Measurements from ENCODE around the gene ZCWPW1. TPM values are rescaled to one million over a fixed set of nuclear protein-coding genes. Genes with fewer than 3 reads are reported as not detected.

ZCWPW1 gene
- total and polyA plus RNA-seq, 2 of the 8 experiments (the other 6 are each of a cell fraction or from before 2014, with no cell fraction given) = 0.51 to 1.4 TPM

DNA sequence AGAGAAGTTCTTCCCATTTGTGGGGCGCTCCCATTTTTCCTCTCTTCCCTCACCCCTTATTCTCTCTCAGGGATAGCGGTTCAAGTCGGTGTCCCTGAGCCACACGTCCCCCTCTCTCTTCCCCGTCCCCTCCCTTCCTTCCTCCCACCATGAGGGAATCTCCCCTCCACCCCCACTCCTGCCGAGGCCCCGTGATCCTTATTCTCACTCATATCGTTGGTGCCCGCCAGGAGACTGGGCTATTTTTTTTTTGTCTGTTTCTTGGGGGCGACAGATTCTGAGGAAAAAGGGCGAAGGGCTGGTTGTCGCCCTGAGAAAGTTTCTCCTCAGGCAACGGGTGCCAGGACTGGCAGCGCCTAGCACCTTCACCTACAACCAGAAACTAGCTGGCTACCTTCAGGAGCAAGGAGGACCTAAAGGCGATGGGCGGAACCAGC lies 723 bp downstream of the ZCWPW1 start:
- no peak overlapping the region for H2BK20ac ChIP-seq (ENCODE audit: low read length)
- FAIRE-seq (no peak), DNase-seq (ENCODE audit: low read depth in 1 of 2, low spot score in 2 of 2) (no peak)
- H3K9me3 ChIP-seq (ENCODE audit: insufficient read depth in 2 of 2, low read depth in 1 of 2, low read length in 1 of 2) = peaks cover 0 to 6% of the 10 kb centered on the region in 2 experiments; a peak in 1 of 4 replicates
- H2BK120ac ChIP-seq (replicated peaks; ENCODE audit: low read depth, low read length) = no peak overlapping the region
- H3K27ac ChIP-seq (ENCODE audit: low read depth, low read length) = no peak overlapping the region
- 71% methylated on average over 11 of the region's 16 CpGs; no CpG with 5 or more reads in 1 of the 2 experiments for WGBS, 2 experiments (ENCODE audit: extremely low coverage in 1 of 2, insufficient coverage in 1 of 2, insufficient read length in 1 of 2, insufficient replicate concordance in 2 of 2, low coverage in 1 of 2, low lambda C conversion rate in 2 of 2, missing lambda C conversion rate in 1 of 2)
- peak overlapping the region; percentile 73 for H3K18ac ChIP-seq (ENCODE audit: extremely low read depth, low read length)
- H3K36me3 ChIP-seq (ENCODE audit: control insufficient read depth in 2 of 4, insufficient read depth in 4 of 4, low read length in 3 of 4) = peaks cover 0 to 20% (median 2%) of the 10 kb centered on the region in 4 experiments; a peak in 3 of 8 replicates
- no peak overlapping the region for H3K4ac ChIP-seq (replicated peaks; ENCODE audit: insufficient read length, low read depth, low read length)
- H3K4me1 ChIP-seq (replicated peaks in 1 of 4; ENCODE audit: control insufficient read depth in 3 of 4, insufficient read depth in 4 of 4, low read length in 3 of 4) = peaks cover 0 to 16% (median 8%) of the 10 kb centered on the region in 4 experiments; a peak in 6 of 7 replicates
- H4K5ac ChIP-seq (ENCODE audit: insufficient read length, low read depth, low read length) = peak overlapping the region; percentile 23
- H2AFZ ChIP-seq (ENCODE audit: low read length) = 0 out of 2 replicates have a peak overlapping the region, but pooled peaks have one; percentile 11
- H3K4me2 ChIP-seq (ENCODE audit: insufficient read depth in 1 of 2, low read depth in 2 of 2, low read length in 2 of 2) = peak overlapping the region; percentile 84 to 88
- TF ChIP-seq KDM1A (IDR thresholded peaks at IDR 0.05; ENCODE audit: borderline replicate concordance, low read length) (peak; percentile 90; the same call in 1 of the 2 replicates), TAF1 (IDR thresholded peaks at IDR 0.05; ENCODE audit: low read depth, low read length) (no peak), POU5F1 (IDR thresholded peaks at IDR 0.05; ENCODE audit: low read depth, low read length) (no peak), RNF2 (IDR thresholded peaks at IDR 0.05; ENCODE audit: borderline replicate concordance, low read depth, low read length, missing control alignments, poor library complexity, severe bottlenecking) (peak; percentile 85)
- CTCF ChIA-PET (ENCODE audit: partially characterized antibody) = interaction anchor here (0.7 to 1.3 kb wide), 5 partner anchors 23 to 157 kb away, joined by 3 to 4 read pairs (median 3); no protein-coding TSS in a partner anchor
- H3K56ac ChIP-seq (replicated peaks; ENCODE audit: insufficient read length, low read depth, low read length) = no peak overlapping the region
- H2AK5ac ChIP-seq (ENCODE audit: low read depth, low read length) = no peak overlapping the region
- H3K27me3 ChIP-seq (replicated peaks in 1 of 4; ENCODE audit: control insufficient read depth in 3 of 4, extremely low read depth in 1 of 4, insufficient read depth in 3 of 4, low read length in 3 of 4) = peaks cover 0 to 6% (median 6%) of the 10 kb centered on the region in 4 experiments; a peak in 4 of 7 replicates
- H2BK5ac ChIP-seq (ENCODE audit: low read depth, low read length) = no peak overlapping the region
- POLR2A ChIA-PET (ENCODE audit: partially characterized antibody) = interaction anchor here (0.6 to 4.2 kb wide), 29 partner anchors 8 to 326 kb away, joined by 3 to 81 read pairs (median 12); partner anchors contain the start of genes AP4M1, GAL3ST4, MCM7 and PILRA
- no peak overlapping the region for H3K9ac ChIP-seq (replicated peaks in 1 of 4; ENCODE audit: extremely low read depth in 1 of 4, low read depth in 3 of 4, low read length in 3 of 4)
- peaks cover 2% of the 10 kb centered on the region for H3K79me1 ChIP-seq (ENCODE audit: low read depth, low read length)
- H3K23ac ChIP-seq (ENCODE audit: insufficient read length) = no peak overlapping the region
- peak overlapping the region; percentile 63 for H4K91ac ChIP-seq (replicated peaks; ENCODE audit: insufficient read length, low read length)
- H3K4me3 ChIP-seq (ENCODE audit: extremely low read depth in 1 of 4, insufficient read depth in 2 of 4, low read depth in 3 of 4, low read length in 4 of 4) = peak overlapping the region in 3 of 4 experiments; percentile 63 to 84 (median 76); a peak in 4 of 8 replicates
- peak overlapping the region; percentile 68 for H2BK12ac ChIP-seq (ENCODE audit: low read depth, low read length)
- H3K79me2 ChIP-seq (ENCODE audit: control insufficient read depth in 1 of 2, insufficient read depth in 2 of 2, low read length in 2 of 2) = peaks cover 0 to 25% of the 10 kb centered on the region in 2 experiments; a peak in 3 of 4 replicates
- H4K20me1 ChIP-seq (replicated peaks in 1 of 2; ENCODE audit: control insufficient read depth in 1 of 2, insufficient read depth in 2 of 2, low read length in 2 of 2) = peaks cover 4 to 7% of the 10 kb centered on the region in 2 experiments
- peaks cover 8% of the 10 kb centered on the region; the same call in 1 of the 2 replicates for H3K23me2 ChIP-seq (ENCODE audit: low read depth, low read length)
- H4K8ac ChIP-seq (ENCODE audit: extremely low read depth, insufficient read depth, low read length) = 0 out of 2 replicates have a peak overlapping the region, but pooled peaks have one; percentile 86
- no peak overlapping the region for H3K14ac ChIP-seq (ENCODE audit: insufficient read length)
- H2BK15ac ChIP-seq (ENCODE audit: low read length) = no peak overlapping the region
